ENCODE results near the gene FAM241B. TPM values are rescaled to one million over a fixed set of nuclear protein-coding genes. Genes with fewer than 3 reads are reported as not detected.

Gene FAM241B
- total and polyA plus RNA-seq, 5 experiments from 2014 or later = 11.2 to 18.5 (median 15.2) TPM

Other genes with a start within 250 kb of the FAM241B start
- gene TACR2, start 213.3 kb upstream of the FAM241B start, total RNA-seq = not detected
- gene TACR2, start 213.3 kb upstream of the FAM241B start, polyA plus RNA-seq = not detected
- under 1 TPM; 0.55 to 0.68 TPM for gene TSPAN15, start 178.8 kb upstream of the FAM241B start, total RNA-seq
- gene TSPAN15, start 178.8 kb upstream of the FAM241B start, polyA plus RNA-seq = 1 to 10 TPM in 1 of 3 donors, under 1 TPM in 1, not detected in 1; 0.92 to 1.1 TPM
- gene NEUROG3, start 56.8 kb upstream of the FAM241B start, total RNA-seq = not detected
- gene NEUROG3, start 56.8 kb upstream of the FAM241B start, polyA plus RNA-seq = under 1 TPM in 1 of 3 donors, not detected in 2; 0.28 TPM
- not detected for gene COL13A1, start 171.7 kb downstream of the FAM241B start, total RNA-seq
- gene COL13A1, start 171.7 kb downstream of the FAM241B start, polyA plus RNA-seq = not detected